ENCODE measurements around the gene CCDC187.

CCDC187 gene

GRCh38 chr9:136202454-136203407 lies 101.2 kb downstream of the CCDC187 start:
- FAIRE-seq = no peak

- no peak for FAIRE-seq
Observed at GRCh38 chr9:136201609-136202453, 102.1 kb downstream of the CCDC187 start.

DNA sequence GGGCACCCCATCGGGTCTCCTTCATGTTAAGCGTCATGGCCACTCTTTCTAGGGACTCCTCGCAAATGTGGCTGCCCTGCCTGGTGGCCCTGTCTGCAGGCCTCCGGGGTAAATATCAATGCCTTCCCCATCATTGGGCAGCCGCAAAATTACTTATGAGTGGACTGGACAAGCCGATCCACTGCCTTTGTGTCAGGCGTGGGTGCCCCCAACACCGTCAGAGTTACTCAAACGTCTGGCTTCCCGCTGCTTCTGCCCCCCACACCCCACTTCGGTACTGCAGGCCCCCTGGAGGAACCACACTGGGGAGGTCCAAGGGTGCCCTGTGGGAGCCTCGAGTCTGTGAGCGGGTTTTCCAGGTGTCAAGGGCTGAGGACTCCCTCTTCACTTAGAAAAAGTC lies 102.7 kb downstream of the CCDC187 start:
- FAIRE-seq = no peak

DNA sequence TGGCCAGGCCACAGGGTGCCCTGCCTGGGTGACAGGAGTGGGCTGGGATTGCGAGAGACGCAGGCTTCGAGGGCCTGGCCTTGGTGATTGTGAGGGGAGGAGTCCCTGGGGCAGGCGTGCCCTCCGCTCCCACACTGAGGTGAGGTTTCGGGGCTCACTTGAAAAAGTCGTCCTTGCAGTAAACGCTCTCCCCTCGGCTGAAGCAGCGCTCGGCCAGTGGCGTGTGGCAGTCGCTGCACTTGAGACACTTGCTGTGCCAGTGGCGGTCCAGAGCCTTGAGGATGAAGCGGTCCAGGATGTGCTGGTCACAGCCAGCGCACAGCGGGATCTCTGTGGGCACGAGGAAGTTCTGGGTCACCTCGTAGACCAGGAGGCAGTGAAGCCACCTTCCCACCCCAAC lies 103.5 kb downstream of the CCDC187 start:
- no peak for FAIRE-seq
